HG03159 (cell line): ENCODE measurements around the gene CTNND2.

Experiments used
- ATAC-seq: cut with Tn5 transposase; IDR thresholded peaks from one replicate; pipeline ENCODE4 v1.9.1; 2021; ENCODE audit warnings: mild to moderate bottlenecking, moderate library complexity; ENCODE audit not compliant: unreplicated experiment

The CTNND2 gene

DNA sequence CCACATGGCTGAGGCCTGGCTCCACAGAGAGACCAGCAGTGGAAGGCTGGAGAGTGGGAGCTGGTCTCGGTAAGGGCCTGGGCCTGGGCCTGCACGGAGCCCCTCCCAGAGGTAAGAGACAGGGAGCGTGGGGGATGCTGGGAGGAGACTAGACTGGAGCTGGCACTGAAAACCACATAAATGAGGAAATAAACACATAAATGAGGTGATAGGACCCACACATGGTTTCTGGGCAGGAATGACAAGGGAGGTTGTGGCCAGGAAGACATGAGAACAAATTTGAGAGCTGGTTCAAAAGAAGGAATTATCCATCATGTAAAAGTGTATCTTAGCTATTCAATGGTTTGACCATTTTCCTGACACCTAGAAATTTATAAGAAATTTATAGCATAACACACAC lies 691.5 kb downstream of the CTNND2 start:
- no peak for ATAC-seq

DNA sequence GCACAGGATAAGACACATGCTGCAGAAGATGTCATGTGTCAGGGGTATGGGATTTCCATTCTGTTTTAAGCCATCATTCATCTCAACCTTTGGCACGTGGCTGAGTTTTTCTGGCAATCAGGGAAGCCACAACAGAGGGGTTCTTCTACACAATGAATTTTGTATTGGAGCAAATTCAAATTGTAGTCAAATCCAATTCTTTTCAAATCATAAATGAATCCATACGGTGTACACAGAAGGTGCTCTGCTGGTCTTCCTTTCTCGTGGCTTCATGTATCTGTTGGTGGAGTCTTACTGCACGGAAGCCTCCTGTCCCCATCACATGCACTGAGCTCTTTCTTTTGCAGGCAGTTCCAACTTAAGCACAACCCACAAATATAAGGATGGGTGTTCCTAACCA lies 706.5 kb downstream of the CTNND2 start:
- no peak for ATAC-seq

DNA sequence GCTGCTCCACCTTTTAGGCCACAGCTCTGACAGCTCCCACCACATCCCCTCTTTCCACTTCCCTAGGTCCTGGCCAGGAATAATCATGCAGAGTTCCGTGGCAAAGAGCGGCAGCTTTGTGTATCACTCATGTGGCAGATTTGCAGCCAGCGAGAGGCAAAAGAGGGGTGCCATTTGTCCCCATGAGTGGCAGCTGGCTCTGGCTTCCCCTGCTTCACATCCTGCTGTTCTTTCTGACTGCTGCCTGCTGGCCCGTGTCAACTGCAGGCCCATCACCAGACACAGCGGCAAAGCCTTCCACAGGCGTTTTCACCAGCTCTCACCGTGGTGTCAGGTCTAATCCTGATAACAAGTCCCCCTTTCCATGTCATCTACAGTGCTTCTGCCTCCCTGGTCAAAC lies 712.6 kb downstream of the CTNND2 start:
- no peak for ATAC-seq

DNA sequence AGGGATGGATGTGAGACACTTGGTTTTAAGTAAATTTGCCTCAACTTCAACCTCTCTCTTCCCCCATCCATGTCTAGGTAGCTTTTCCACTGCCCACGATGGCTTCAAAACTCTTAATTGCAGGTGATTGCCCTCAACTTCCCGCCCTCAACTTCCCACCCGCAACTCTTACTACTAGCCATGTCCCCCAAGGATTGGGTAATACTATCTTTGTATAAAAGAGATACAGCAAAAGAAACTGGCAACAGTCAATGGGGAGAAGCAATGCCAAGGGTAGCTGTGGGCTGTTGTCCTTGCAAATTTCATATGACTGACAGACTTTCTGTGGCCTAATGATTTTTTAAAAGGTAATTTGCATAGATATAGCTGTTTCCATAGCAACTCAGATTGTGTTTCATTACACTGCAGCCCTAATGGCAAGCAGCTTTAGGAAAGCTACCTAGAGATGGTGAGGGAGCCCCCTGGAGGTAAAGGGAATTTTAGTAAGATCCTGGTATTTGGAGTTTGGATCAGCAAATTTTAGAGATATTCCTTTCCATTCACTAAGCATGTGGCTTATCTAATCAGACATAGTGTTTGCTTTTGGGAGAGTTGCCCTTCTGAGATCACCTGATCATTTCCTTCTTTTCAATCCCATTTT lies 721.7 kb downstream of the CTNND2 start:
- ATAC-seq = peak; percentile 57

DNA sequence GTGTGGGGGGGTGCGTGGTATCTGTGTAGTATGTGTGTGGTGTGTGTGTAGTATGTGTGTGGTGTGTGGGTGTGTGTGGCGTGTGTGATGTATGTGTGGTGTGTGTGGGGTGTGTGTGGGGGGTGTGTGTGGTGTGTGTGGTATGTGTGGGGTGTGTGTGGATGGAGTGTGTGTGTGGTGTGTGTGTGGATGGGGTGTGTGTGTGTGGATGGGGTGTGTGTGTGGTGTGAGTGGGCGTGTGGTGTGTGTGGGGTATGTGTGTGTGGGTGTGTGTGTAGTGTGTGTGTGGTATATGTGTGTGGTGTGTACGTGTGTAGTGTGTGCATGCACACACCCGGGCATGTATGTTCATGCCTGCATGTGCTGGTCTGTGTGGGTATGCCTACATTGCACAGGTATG lies 722.3 kb downstream of the CTNND2 start:
- no peak for ATAC-seq

DNA sequence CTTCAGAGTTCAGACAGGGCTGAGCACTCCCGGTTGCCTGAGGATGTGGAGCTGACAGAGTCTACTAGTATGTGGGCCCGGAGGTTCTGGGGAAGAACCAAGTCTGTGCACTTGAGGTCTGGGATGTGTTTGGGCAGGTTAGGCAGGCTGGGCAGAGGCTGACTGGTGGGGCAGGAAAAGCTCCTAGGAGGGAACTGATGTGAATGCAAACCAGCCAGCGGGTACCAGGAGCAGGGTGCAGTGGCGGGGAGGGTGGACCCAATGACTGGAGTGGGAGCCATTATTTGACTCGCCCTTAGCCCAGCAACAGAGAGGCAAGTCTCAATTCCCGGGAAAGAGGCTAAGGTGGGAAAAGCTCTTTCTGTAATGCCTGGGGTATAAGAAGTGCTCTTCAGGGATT lies 723.4 kb downstream of the CTNND2 start:
- no peak for ATAC-seq

DNA sequence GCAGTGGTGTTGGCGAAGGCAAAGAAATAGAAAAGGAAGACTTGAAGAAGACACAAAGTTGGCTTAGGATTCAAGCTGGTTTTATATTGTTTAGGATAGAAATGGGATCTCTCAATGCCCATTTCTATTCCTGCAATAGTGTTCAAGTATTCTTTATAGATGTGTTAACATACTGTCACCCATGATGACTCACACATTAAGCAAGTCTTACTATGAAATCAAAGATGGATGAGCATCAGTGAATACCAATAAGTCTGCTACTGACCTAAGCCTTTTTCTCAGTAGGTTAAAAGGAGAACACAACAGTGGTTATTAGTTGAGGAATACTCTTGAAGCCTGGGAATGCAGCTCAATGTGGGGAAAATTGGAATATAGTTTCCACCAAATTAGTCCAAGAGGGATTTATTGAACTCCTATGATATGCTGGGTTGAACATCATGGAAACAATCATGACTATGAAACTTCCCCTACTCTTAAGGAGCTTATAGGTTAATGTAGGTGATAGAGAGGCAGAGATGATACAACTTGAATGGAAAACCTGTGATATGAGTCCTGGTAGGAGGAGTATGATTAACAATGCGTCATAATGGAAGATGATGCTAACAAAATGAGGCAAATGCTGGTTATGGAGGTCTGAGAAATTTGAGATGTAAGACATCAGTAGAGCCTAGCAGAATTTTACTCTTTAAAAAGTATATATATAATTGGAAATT lies 726.1 kb downstream of the CTNND2 start:
- ATAC-seq = no peak

DNA sequence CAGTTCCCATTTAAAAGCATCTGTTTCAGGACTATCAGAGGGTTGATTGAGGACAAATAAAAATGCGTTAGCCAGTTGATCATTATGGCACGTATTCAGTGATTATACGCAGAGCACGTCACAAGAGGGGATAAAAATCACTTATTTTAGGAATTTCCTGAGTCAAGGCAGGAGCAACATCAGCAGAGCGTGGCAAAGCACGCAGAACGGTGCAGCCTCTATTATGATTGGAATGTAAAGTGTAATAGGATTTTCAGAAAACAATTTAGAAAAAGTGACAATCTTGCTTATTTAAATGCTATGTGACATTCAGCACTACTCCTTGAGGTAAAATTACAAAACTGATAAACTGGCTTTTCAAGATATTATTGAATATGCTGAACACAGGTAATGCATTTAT lies 729.7 kb downstream of the CTNND2 start:
- ATAC-seq = no peak

DNA sequence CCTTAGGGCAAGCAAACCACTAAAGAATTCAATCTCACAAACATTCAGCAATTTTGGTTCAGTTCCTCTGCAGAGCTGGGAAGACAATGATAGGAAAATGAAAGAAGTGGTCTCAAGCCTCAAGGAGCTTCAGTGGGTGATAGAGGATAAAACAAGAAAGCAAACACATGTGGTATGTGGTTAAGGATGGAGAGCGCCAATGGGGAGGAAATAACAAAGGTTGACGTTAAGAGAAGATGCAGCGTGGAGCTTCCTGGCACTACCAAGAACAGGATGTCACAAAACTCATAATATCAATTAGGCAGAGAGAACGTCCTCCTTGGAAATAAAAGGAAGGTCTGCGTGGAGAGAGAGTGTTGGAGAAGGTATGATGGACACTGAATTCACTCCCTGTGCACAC lies 731.8 kb downstream of the CTNND2 start:
- no peak for ATAC-seq

DNA sequence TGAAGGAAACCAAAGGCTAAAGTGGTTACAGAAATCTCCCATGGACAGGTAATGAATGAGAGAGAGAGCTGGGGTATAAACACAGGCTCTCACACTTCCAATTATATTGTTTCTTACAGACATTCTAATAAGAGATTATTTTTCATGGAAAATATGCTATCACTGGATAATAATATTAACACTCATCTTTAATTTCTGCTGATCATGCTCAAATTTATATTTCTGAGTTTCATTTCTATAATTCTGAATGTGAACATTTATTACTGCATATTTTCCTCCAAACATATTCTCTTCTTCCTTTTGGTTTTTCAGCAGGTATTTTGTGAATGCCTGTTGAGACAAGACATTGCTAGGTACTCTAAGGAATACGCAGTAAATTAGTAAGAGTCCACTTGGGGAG lies 733.0 kb downstream of the CTNND2 start:
- ATAC-seq = no peak

DNA sequence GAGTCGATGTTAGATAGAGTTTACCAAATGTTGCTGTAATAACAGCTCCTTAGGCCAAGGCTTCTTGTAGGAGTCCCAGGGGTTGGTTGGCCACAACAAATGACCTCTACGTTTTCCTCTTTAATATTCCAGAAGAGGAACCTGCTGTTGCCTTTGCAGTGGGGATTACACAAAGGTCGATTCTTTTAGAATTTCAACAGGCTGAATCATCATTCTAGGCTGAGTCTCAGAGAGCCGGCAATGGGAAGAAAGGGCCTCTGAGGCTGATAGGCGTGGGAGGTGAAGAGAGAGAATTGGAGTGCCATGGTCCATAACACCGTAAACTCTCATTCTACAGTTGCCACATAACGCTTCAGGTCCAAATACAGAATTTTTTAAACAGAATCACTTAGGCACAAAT lies 737.3 kb downstream of the CTNND2 start:
- no peak for ATAC-seq

DNA sequence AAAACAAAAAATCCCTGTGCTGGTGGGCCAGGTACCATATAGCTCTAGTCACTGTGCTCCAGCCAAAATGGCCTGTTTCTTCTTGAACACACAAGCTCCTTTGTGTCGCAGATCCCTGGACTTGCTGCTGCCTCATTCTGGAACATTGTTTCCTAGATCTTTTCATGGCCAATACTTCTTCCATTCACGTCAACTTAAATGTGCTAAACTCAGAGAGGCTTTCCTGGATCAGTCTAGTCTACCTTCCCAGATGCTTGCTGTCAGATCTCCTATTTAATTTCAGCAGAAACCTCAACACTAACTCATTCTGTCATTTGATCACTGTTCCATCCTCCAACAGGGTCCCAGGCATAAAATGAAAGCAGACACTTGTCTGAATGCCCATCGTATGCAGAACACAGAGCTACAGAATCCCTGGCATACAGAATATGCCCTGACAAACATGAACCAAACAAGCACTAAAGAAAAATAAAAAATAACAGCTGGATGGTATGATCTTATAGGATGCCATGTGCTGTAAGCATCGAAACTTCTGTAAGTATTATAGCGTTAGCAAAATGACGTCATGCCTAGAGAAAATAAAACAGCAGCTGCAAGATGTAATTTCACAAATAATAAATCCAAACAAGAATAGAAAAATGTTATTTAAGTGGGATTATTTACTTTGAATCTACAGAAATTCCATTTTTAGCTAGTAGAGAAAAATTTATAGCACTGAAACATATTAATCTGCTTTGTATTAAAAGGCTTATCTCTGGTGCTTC lies 739.5 kb downstream of the CTNND2 start:
- ATAC-seq = no peak

DNA sequence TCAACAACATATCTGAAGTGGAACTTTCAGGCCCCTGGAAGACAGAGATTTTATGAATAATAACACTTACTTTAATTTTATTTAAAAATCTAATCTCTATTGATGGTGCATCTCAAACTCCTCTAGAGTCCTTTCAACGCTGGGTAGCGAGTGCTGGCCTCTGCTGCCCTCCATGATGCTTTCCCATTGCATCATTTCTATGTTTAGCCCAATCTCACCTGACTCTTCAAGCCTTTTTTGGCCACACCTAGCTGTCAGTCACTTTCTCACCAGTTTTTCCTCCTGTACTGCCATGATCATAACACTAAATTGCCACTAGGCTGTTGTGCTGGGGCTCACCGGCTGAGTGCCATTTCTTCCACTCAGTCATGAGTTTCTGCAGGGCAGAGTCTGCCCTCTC lies 747.1 kb downstream of the CTNND2 start:
- no peak for ATAC-seq

DNA sequence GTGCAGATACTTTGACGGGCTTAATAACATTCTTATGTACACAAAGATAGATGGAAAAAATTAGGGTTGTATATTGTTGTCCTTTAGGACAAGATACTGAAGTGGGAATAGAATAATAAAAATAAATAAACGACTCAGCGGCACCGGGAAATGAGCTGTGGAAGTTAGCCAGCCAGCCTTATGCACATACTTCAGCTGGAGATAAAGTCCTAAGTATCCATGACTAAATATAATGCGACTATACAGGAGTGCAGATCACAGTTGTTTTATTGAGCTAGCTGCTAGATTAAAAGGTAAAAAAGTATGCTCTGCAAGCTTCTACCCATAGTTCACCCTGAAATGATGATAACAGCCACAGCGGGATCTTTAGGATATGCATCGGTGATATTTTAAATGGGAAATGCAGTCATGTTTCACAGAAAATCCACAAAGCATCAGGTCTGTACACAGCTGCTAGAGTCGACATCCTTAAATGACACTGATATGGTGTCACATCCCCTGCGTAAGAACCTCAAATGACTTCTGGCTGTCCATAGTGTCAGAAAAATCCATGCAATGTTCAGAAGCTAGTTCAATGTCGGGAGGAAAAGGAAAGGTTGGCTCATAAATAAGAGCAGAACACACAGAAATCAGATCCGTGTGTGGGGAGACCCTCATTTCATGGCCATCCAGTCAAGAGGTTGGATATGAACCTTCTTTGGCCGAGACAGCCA lies 750.4 kb downstream of the CTNND2 start:
- no peak for ATAC-seq

DNA sequence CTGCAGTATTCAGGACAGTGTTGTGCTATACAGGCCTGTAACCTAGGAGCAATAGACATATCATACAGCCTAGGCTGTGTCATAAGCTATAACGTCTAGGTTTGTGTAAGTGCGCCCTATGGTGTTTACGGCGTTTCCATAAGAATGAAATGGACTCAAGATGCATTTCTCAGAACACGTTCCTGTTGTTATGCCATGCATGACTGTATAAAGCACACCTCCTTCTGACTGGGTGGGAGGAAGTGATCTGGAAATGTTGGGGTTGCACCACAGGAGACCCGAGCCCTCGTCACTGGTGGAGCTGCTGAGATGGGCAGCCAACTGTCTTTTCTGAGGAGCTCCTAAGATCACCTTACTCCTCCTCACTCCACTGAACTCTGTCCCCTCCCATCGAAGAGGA lies 751.9 kb downstream of the CTNND2 start:
- no peak for ATAC-seq

DNA sequence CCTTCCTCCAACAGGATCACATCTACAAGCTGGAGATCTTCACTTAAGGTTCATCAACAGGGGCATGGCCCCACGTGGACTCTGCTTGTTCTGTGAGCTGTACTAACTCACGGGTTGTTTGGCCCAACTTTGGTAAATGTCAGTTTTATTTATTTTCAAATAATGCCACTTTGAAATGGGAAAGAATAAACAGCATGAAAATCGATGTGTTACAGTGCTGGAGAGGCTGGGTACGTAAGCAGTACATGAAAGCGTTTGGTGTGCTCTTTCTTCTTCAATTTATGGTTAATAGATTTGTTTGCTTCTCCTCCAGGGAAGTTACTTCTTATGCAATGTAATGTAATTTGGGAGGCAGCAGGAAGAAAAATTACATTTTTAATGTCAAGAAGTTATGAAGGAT lies 753.3 kb downstream of the CTNND2 start:
- no peak for ATAC-seq

DNA sequence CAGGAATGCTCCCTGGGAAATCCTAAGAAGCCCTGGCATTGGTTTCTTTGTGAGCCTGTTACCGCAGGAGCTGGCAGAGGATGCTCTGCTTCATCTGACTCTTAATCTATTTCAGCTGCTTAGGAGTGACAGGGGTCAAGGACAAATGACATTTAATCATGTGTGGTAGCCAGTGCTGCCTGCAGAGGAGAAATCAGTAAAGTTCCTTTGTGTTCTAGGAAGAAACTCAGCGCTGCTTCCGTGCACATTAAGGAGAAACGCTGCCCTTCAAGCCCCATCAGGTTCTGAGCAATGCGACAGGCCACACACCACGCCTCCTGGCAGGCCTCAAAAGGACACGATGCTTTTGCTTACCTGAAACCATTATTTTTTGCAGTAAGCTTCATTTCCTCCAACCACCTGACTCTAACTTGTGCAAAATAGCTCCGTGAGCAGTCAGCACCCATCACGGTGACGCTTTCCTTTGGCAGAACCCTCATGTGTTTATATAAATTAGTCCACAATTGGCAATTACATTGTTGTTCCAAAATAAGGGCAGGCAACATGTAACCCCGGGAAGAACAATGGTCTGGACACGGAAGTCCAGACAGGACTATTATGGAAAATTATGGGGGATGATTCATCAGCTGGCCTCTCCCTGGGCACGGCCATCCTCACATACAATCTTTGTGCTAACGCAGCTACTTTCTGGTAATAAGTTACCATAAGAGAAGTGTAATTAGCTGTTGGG lies 755.3 kb downstream of the CTNND2 start:
- ATAC-seq = no peak

DNA sequence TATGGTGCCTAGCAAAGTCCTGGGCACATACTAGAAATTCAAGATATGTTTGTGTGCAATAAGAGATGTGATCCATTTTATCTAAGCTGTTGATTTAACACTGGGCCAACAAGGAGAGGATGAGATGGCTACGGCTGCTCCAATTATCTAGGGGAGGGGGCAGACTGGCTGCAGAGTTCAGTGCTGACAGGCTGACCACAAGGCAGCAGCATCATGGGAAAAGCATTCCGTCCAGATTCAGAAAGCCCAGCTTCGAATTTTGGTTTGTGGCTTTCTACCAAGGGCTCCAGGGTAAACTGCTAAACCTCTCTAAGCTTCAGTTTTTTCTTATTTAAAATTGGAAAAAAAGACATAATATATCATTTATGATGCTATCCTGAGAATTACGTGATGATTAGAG lies 758.1 kb downstream of the CTNND2 start:
- no peak for ATAC-seq

DNA sequence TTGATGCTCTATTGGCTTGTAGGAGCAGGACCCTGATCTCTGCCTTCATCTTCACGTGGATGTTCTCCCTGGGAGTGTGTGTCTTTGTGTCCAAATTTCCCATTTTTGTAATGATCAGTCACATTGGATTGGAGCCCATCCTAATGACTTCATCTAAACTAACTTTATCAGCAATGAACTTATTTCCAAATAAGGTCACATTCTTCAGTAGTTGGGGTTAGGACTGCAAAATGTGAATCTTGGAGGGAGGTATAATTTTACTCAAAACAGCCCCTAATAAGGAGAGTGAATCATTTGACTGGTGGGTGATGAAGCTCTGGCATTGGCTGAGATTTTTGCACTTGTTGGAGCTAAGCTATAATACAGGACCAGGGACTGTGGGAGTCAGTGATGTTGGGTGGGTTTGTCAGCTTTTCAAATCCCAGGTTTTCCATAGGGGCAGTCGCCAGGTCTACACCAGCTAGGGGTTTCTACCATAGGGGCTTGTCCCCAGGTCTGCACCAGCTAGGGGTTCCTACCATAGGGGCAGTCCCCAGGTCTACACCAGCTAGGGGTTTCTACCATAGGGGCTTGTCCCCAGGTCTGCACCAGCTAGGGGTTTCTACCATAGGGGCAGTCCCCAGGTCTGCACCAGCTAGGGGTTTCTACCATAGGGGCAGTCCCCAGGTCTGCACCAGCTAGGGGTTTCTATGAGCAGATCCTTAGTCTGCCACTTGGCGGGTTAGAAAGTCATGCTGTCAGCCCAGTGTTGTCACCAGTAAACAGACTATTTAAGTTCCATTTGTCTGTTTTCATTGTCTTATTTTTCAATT lies 760.6 kb downstream of the CTNND2 start:
- peak; percentile 63 for ATAC-seq
